Astrocyte of the cerebellum (primary cell): ENCODE data around the gene KIRREL3.

Source experiments
- DNase-seq: peaks from one replicate; pipeline ENCODE4 v3.0.0-alpha.2; 2011; ENCODE audit warnings: low read depth
- H3K4me3 ChIP-seq: 2 replicates; pipeline ENCODE4 v1.5.1; 2011; ENCODE audit warnings: mild to moderate bottlenecking, low read depth, low read length, moderate library complexity
- in situ Hi-C: cut with HindIII; loops from 2 replicates; pipeline ENCODE4 v1.10.0; 2017; ENCODE audit warnings: low sequenced_read_pairs
- TF ChIP-seq, protein P1 (sequence below): IDR thresholded peaks from 2 replicates; pipeline ENCODE4 v1.5.1; 2012; ENCODE audit warnings: low read length, low read depth, moderate library complexity, mild to moderate bottlenecking; ENCODE audit errors: missing control alignments

KIRREL3 gene

GRCh38 chr11:126834149-126834548, 166.4 kb downstream of the KIRREL3 start:
- peak; percentile 79 for DNase-seq
- TF ChIP-seq, protein P1, sequence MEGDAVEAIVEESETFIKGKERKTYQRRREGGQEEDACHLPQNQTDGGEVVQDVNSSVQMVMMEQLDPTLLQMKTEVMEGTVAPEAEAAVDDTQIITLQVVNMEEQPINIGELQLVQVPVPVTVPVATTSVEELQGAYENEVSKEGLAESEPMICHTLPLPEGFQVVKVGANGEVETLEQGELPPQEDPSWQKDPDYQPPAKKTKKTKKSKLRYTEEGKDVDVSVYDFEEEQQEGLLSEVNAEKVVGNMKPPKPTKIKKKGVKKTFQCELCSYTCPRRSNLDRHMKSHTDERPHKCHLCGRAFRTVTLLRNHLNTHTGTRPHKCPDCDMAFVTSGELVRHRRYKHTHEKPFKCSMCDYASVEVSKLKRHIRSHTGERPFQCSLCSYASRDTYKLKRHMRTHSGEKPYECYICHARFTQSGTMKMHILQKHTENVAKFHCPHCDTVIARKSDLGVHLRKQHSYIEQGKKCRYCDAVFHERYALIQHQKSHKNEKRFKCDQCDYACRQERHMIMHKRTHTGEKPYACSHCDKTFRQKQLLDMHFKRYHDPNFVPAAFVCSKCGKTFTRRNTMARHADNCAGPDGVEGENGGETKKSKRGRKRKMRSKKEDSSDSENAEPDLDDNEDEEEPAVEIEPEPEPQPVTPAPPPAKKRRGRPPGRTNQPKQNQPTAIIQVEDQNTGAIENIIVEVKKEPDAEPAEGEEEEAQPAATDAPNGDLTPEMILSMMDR = no peak
- no peak overlapping the region for H3K4me3 ChIP-seq
- in situ Hi-C loops = loop anchor here (5.0 kb wide), 1 partner anchor 52 kb away; no protein-coding TSS in a partner anchor

DNA sequence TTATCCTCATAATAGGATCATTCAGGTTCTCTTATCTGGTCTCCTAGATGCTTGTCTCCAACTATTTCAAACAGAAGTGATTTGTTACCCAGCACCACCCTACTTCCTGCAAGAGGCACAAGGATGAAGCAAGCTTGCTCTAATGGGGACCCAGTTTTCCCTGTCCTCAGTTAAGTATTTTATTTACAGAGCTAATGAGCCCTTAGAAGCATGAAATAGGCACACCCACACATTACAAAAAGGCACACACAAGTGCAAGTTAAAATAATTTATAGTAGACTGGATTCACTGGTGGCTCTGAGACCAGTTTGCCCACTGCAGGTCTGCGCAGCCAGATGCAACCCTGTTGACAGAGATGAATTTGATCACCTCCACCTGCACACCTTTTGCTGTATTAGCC, 167.5 kb downstream of the KIRREL3 start:
- in situ Hi-C loops = loop anchor here (5.0 kb wide), 1 partner anchor 51 kb away; no protein-coding TSS in a partner anchor
- no peak for DNase-seq
- TF ChIP-seq, protein P1 = no peak
- no peak overlapping the region for H3K4me3 ChIP-seq

GRCh38 chr11:126832387-126832786, 168.2 kb downstream of the KIRREL3 start:
- TF ChIP-seq, protein P1 = no peak
- H3K4me3 ChIP-seq = no peak overlapping the region
- no peak for DNase-seq
- in situ Hi-C loops = loop anchor here (5.0 kb wide), 1 partner anchor 50 kb away; no protein-coding TSS in a partner anchor

DNA sequence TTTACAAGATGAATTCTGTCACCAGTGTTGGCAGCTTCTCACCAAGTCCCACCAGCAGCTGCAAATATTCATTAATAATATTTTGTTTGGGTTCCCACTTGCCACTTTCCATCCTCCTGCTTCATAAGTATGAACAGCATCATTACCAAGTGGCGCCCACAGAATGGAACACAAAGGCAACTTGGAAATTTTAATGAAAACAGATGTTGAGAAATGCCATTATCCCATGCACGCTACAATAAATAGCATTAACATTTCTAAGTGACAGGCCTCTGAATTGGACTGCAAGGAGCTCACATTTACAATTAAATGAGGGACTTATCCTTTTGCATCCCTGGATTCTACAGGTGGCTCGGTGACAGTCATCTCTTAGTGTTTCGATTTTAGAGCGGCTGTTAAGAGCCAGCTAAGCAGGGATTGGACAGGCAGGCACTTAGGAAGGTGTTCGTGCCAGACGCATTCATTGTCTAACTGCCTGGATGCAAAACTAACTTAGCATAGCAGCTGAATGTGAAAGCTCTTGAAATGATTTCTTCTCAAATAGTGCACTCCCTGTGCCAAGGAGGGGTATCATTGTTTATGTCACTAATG, 170.3 kb downstream of the KIRREL3 start:
- in situ Hi-C loops = loop anchor here (5.0 kb wide), 1 partner anchor 48 kb away; no protein-coding TSS in a partner anchor
- no peak for DNase-seq
- H3K4me3 ChIP-seq = no peak overlapping the region
- TF ChIP-seq, protein P1 = no peak

GRCh38 chr11:126829716-126830115, 170.9 kb downstream of the KIRREL3 start:
- in situ Hi-C loops = loop anchor here (5.0 kb wide), 1 partner anchor 47 kb away; no protein-coding TSS in a partner anchor
- TF ChIP-seq, protein P1 = no peak
- H3K4me3 ChIP-seq = no peak overlapping the region
- no peak for DNase-seq

DNA sequence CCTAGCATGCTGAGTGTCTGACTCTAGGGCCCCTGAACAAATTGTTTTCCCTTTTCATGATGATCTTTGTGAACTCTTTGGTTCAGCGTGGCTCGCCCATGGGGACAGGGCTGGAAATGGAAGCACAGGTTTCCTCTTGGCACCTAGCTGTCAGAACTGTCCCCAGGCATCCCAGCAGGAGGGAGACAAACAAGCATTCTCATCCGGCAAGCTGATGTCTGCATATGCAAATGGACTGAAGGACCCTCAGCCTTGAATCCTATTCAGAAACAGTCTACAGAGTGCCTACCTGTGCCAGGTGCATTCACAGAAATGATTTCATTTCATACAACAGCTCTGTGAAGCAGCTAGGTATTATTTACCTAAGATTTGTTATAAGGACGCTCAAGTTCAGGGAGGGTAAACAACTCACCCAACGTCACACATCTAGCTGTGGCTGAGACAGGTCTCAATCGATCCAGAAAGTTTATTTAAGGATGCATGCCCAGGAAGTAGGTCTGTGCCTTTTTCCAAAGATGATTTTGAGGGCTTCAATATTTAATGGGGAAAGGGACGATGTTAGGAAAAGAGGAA, 176.4 kb downstream of the KIRREL3 start:
- TF ChIP-seq, protein P1 = no peak
- H3K4me3 ChIP-seq = no peak overlapping the region
- in situ Hi-C loops = no loop called here
- DNase-seq = no peak
